NCI-H526 (cell line): Measurements from ENCODE around the gene CCK.
A peak's percentile ranks its signal among the peaks of the same experiment; 100 is the strongest.

Source experiments
- DNase-seq, 2 experiments: peaks; one replicate each; lab custom pipeline; 2025; lab: John Stamatoyannopoulos, UW

CCK gene

DNA sequence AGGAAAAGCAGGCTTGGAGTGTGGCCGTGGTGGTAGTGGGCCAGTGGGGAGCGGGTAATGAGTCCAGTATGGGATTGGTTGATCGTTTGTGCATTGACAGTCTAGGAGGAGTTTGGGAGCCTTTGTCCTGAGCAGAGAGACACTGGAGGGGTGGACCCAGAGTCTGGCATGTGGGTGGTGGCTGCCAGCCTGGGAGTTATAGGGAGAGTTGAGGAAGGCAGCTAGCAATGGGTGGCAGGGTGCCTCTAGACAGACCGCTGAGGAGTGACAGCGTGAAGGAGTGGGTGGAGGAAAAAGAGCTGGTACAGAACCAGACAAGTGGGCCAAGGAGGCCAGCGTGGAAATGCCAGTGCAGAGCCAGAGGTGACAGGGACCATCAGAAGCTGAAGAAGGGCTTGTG lies 1.9 kb upstream of the CCK start:
- no peak for DNase-seq

DNA sequence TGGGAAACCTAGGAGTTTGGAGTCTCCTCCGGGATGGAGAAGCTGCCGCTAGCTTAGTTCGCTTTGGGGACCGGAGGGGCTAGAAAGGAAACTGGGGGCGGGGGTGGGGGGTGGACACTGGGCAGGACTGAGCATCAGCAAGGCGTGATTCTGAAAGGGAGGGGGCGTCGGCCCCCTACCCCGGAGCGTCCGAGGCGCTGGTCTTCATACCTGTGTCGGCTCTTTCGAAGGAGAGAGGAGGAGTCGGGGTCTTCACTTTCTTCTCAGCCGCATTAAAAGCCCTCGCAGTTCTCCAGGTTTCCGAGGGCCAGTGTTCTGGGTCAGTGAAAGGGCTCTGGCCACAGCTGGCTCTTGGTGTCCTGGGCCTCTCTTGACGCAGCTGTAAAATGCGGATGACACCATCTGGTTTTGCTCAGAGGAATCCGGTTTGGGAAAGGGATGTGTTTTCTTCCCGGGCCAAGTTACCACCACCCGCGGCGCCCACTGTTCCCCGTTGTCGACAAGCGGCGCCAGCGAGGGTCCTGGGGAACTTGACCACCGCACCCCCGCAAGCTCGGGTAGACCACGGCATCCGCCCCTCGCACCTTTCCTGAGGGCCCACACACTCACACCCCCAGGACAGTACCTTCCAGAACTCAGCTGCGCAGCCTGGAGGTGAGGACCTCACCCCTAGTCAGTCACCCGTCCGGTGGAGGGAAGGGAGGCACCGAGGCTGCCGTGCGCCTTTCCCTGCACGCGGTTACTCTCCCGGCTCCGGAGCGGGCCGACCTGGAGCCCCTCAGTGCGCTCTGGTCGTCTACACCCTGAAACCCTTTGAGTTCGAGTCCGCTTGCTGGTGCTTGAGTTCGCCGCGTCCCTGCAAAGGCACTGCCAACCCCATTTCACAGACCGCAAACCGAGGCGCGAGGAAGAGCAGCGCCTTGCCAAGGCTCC lies 660 bp downstream of the CCK start:
- no peak for DNase-seq

DNA sequence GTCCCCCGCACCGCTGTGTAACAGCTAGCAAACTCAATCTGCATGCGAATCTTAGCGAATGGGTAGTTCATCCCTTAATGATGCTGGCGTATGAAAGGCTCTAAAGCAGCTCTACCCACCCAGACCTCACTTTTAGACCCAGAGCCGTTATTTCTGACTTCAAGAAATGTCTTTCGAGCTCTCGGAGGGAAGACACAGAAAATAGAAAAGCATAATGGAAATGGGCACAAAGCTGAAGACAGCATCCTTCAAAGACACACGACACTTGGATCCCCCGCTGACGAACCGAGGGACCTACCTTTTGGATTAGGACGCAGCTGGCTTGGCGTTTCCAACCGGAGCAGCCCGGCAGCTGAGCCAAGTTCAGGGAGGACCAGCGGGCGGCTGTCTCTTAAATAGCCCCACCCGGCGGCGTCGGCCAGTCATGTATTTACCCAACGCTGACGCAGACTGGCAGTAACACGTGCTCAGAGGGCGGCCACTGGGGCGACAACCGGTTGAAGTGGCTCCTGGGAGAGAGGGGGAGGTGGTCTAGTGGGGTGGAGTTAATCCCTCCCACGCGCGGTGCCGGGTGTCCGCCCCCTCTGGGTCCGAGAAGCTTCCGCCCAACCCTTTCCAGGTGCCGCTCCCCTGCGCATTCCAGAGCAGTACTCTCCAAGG lies 1.5 kb downstream of the CCK start:
- peak in 1 of 2 experiments; percentile 53 for DNase-seq

DNA sequence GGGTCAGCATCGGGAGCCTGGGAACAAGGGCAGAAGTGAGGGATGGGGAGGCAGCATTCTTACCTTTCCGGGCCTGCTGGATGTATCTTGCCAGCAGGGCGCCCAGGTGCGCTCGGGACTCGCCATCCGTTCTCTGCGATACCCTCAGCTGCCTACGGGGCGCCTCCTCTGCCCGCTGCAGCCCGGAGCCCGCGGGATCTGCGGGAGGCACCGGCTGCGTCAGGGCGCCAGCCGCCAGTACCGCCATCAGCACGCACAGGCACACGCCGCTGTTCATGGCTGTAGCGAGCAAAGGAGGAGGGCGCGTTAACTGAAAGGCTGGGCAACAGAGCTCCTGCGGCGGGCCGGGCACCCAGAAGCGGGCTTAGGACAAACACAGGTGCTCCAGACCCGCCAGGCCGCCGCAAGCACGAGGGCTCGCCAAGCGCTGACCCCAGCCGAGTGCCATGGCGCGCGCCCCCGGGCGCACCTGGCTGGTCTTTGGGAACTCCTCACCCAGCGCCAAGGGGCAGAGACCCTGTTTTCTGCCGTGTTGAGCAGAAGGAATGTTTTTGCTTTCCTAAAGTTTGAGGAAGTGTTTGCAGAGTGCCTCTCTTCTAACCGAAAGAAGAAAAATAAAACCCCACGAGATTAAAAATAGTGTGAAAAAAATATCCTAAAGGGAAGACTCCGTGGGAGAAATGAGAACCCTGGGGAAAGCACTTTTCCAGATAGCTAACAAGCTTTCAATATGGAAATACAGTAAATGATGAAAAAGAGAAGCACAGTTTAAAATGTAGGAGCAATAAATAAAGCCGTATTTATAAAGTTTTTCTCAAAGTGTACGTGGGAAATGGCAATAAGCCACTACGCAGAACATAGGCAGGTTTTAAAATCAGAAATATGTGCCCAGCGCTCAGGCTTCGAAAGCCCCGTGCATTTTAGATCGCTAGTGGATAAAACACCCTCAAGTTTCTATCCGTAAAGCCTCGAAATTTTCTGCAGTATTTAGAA lies 2.3 kb downstream of the CCK start:
- DNase-seq = peak in 1 of 2 experiments; percentile 59

DNA sequence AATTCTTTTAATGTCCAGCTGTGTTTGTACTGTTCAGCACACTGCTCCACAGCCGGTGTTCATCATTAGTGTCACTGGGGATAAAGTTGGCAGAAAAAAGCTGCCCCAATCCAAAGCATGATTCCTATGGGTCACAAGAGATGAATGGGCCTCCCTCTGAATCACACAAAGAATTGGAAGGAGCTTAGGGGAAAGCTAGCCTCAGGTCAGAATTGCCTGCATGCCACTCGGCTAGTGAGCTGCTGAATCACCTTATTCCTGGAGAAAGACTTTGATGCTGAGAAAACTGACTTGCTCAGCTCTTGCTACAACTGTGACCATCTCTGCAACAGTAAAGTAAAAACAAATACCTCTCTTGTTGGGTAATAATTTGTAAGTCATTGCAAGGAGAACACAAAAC lies 3.5 kb downstream of the CCK start:
- DNase-seq = no peak

GRCh38 chr3:42257007-42257406 lies 9.0 kb downstream of the CCK start:
- DNase-seq = no peak

- no peak for DNase-seq
These were observed 9.7 kb downstream of the CCK start for GRCh38 chr3:42256135-42256819.

DNA sequence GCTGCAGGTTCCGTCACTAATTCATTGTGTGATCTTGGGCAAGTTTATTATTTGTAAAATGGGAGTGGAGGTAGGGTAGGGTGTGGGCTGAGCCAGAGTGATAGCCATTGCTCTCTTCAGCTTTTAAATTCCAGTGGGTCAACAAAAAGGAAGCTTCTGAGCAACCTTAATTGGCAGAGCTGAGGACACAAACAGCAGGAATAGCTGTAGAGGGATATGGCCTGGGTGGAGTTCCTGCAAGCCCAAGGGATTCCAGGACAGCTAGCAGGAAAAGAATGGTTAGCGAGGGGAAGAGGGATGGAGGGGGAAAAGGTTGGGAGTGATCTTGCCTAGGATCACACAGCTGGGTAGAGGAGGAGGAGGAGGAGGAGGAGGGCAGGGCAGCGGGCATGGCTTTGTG lies 11.4 kb downstream of the CCK start:
- no peak for DNase-seq

DNA sequence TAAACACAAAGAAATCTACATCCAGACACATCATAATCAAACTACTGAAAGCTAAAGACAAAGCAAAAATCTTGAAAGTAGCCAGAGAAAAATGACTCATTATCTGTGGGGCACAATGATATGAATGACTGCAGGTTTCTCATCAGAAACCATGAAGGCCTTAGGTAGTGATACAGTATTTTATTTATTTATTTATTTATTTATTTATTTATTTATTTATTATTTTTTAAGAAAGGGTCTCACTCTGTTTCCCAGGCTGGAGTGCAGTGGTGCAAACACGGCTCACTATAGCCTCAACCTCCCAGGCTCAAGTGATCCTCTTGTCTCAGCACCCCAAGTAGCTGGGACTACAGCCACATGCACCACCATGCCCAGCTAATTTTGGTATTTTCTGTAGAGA lies 15.2 kb downstream of the CCK start:
- no peak for DNase-seq

DNA sequence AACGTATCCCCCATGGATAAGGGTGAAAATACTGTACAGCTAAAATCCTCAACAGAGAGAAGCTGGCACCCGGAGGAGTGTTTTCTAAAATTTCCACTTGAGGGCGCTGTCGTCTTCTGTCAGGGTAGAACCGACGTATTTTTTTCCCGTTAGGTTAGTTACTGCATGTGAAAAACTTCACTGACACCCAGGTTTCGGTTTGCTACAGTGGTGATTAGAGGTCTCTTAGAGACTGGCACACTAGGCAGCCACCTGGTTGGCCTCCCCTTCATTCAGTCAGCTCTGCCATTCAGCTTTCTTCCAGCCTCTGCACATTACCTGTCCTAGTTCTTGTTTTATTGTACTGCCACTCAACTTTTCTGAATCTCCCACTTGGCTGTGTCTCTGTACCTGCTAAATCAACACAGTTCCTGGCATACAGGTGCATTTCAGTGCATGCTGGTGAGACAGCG lies 18.4 kb downstream of the CCK start:
- peak; percentile 18 to 65 for DNase-seq

DNA sequence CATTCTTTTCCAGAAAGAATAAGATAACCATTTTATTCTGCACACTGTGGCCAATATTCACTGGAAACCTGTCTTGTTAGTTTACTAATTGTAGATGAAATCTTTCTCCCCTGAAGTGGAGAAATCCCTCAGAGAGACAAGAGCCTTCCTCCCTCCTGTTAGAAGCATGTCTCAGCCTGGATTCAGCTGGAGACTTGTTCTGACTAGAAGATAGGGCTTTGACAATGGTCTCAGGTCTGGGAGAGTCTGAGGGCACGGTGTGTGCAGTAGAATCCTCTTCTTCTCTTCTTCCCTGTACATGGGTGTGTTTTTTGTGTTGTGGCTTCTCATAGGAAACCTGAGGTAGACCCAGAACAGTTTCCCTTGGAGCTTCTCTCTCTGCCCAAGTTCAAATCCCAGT lies 19.9 kb downstream of the CCK start:
- DNase-seq = no peak

DNA sequence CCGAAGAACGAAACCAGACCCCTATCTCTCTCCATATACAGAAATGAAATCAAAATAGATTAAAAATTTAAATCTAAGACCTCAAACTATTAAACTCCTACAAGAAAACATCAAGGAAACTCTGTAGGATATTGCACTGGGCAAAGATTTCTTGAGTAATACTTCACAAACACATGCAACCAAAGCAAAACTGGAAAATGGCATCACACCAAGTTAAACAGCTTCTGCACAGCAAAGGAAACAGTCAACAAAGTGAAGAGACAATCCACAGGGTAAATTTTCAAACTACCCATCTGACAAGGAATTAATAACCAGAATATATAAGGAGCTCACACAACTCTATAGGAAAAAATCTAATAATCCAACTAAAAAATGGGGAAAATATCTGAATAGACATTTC lies 29.4 kb downstream of the CCK start:
- DNase-seq = no peak

DNA sequence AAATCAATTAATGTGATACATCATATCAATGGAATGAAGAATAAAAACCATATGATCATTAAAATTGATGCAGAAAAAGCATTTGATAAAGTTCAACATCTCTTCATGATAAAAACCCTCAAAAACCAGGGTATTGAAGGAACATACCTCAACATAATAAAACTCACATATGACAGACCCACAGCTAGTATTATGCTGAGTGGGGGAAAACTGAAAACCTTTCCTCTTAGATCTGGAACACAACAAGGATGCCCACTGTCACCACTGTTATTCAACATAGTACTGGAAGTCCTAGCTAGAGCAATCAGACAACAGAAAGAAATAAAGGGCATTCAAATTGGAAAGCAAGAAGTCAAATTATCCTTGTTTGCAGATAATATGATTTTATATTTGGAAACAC lies 30.5 kb downstream of the CCK start:
- DNase-seq = no peak

GRCh38 chr3:42230860-42231259 lies 35.1 kb downstream of the CCK start:
- no peak for DNase-seq

DNA sequence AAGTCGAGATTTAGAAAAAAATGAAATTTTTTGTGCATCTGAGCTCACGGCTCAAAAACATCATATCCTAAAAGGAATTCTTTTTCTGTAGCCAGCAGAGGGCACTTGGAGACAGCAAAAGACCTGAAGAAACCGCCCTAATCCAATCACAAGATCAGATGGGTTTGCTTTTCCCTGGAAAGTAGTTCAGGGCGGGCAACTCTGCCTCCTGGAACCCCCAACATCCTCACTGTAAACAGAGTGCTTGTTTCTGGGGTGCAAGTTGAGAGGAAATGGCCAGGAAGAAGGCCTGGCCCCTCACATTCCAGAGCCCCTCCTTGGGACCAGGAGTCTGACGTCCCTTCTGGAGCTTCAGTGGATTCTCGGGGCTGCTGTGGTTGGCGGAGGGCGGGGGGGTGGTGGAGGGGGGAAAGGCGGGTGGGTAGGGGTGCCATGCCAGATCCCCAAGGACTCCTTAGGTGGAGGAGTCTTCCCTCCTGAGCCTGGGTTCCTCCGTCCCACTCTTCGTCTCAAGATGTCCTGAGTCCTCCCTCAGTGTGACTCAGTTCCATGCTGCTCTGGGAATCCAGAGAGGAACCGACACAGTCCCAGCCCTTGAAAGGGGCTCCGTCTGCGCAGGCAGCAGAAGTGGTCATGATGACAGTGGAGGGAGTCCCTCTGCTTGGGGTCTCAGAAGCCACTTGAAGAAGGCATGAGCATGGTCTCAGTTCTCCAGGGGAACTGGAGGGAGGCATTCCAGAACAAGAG lies 35.9 kb downstream of the CCK start:
- DNase-seq = peak; percentile 28 to 68

GRCh38 chr3:42229266-42229941 lies 36.6 kb downstream of the CCK start:
- no peak for DNase-seq

- DNase-seq = peak in 1 of 2 experiments; percentile 48
These were observed 37.2 kb downstream of the CCK start for GRCh38 chr3:42228796-42229195.

DNA sequence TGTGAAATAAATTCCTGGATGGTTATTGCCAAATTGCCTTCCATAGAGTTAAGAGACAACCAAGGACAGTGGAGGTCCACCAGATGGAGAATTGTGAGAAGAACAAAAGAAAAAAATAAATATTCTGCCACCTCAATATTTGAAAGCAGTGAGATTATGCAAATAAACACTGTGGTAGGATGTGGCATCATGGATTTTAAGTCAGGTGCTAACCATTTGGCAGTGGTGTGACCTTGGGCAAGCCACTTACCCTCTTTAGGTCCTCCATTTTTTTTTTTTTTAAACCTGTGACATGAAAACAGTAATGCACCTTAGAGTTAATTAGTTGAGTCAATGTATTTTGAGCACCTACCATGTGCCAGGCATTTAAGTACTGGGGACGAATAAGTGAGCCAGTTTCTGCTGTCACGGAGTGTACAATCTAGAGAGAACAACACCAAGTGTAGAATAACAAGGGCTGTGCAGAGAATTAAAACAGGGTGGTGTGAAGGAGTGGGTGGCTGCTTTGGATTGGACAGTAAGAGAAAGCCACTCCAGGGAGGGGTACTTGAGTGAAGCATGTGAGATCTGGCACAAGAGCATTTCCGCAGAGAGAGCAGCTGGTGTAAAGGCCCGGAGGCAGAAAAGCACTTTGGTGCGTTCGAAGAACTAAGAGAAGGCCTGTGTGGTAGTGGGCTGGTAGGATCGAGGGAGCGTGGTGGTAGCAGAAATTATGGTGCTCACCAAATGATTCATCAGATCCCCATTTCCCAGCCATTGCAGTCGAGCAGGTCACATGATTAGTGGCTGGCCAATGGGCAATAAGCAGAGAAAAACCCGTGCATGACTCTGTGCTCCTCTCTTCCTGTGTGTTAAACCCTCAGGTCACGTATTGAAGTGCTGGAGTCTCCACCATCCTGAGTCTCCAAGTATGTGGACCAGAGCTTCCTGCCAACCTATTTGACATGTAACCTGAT lies 39.2 kb downstream of the CCK start:
- no peak for DNase-seq
